ENCODE results near the gene RNF157. TPM values are rescaled to one million over a fixed set of nuclear protein-coding genes. Genes with fewer than 3 reads are reported as not detected.

Gene RNF157
- total and polyA plus RNA-seq, 9 of the 15 experiments (the other 6 are each of a cell fraction or from before 2014, with no cell fraction given): 8.1 to 31.7 (median 20.8) TPM

DNA sequence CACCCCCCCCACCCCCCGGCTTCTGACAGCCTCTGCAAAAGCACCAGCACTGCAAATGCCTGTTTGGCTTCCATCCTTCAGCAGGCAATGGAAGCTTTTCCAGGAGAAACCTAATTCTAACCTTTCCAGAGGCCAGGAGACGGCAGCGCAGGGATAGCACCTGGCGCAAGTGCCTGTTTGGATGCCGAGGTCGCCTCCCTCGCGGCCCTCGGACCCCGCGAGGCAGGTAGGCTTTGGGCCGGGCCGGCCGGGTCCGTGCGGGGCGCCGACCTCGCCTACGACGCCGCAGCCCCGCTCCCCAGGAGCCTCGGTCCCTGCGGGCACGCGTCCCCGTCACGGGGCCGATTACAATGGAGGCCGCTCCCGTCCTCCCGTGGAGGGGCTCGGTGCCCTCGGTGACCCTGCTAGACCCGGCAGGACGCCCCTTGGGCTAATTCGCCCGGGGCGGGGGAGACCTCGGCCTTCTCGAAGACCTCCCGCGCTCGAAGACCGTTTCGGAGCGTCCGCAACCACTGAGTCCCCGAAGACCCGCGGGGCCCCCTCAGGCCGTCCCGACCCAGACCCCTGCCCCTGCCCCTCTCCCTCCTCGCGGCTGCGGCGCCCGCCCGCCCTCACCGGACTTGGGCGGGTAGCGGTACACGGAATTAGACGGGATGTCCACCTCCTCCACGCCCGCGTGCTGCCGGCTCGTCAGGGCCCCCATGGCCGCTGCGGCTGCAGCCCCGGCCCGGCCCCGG lies 587 bp downstream of the RNF157 start (continued):
- TF ChIP-seq, protein P1, sequence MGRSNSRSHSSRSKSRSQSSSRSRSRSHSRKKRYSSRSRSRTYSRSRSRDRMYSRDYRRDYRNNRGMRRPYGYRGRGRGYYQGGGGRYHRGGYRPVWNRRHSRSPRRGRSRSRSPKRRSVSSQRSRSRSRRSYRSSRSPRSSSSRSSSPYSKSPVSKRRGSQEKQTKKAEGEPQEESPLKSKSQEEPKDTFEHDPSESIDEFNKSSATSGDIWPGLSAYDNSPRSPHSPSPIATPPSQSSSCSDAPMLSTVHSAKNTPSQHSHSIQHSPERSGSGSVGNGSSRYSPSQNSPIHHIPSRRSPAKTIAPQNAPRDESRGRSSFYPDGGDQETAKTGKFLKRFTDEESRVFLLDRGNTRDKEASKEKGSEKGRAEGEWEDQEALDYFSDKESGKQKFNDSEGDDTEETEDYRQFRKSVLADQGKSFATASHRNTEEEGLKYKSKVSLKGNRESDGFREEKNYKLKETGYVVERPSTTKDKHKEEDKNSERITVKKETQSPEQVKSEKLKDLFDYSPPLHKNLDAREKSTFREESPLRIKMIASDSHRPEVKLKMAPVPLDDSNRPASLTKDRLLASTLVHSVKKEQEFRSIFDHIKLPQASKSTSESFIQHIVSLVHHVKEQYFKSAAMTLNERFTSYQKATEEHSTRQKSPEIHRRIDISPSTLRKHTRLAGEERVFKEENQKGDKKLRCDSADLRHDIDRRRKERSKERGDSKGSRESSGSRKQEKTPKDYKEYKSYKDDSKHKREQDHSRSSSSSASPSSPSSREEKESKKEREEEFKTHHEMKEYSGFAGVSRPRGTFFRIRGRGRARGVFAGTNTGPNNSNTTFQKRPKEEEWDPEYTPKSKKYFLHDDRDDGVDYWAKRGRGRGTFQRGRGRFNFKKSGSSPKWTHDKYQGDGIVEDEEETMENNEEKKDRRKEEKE (IDR thresholded peaks at IDR 0.05; ENCODE audit: borderline replicate concordance in 1 of 2, control insufficient read depth in 1 of 2, low read depth in 2 of 2, low read length in 1 of 2): no peak
- TF ChIP-seq DMBX1 (CRISPR knock-in tag; IDR thresholded peaks at IDR 0.05; ENCODE audit: borderline replicate concordance) (no peak), NCOA4 (IDR thresholded peaks at IDR 0.05; ENCODE audit: partially characterized antibody) (no peak), SMAD2 (IDR thresholded peaks at IDR 0.05; ENCODE audit: low read depth, low read length) (no peak), PHF8 (IDR thresholded peaks at IDR 0.05; ENCODE audit: borderline replicate concordance, low read length) (peak; percentile 29; the same call in 1 of the 2 replicates), TRIM28 (IDR thresholded peaks at IDR 0.05) (no peak), ZFX (CRISPR knock-in tag; IDR thresholded peaks at IDR 0.05) (peak; percentile 91), ZNF282 (CRISPR knock-in tag; IDR thresholded peaks at IDR 0.05) (peak; percentile 96; the same call in 1 of the 2 replicates), SAP30 (IDR thresholded peaks at IDR 0.05; ENCODE audit: borderline replicate concordance, insufficient read depth, low read depth, low read length, poor library complexity, severe bottlenecking) (peak; percentile 41), ILK (tag; IDR thresholded peaks at IDR 0.05; ENCODE audit: borderline replicate concordance, low read depth) (no peak)
- TF ChIP-seq, protein P2, sequence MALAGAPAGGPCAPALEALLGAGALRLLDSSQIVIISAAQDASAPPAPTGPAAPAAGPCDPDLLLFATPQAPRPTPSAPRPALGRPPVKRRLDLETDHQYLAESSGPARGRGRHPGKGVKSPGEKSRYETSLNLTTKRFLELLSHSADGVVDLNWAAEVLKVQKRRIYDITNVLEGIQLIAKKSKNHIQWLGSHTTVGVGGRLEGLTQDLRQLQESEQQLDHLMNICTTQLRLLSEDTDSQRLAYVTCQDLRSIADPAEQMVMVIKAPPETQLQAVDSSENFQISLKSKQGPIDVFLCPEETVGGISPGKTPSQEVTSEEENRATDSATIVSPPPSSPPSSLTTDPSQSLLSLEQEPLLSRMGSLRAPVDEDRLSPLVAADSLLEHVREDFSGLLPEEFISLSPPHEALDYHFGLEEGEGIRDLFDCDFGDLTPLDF (CRISPR knock-in tag; IDR thresholded peaks at IDR 0.05): no peak
- TF ChIP-seq, protein P3, sequence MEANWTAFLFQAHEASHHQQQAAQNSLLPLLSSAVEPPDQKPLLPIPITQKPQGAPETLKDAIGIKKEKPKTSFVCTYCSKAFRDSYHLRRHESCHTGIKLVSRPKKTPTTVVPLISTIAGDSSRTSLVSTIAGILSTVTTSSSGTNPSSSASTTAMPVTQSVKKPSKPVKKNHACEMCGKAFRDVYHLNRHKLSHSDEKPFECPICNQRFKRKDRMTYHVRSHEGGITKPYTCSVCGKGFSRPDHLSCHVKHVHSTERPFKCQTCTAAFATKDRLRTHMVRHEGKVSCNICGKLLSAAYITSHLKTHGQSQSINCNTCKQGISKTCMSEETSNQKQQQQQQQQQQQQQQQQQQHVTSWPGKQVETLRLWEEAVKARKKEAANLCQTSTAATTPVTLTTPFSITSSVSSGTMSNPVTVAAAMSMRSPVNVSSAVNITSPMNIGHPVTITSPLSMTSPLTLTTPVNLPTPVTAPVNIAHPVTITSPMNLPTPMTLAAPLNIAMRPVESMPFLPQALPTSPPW (CRISPR knock-in tag; IDR thresholded peaks at IDR 0.05): 0 out of 2 replicates have a peak, but pooled peaks have one; percentile 40
